ENCODE measurements around the gene SPATA13.

SPATA13 gene

GRCh38 chr13:24142453-24142852 is 18.1 kb upstream of the SPATA13 start:
- no peak for DNase-seq

- no peak for DNase-seq
Observed at GRCh38 chr13:24142886-24143285, 17.6 kb upstream of the SPATA13 start.

GRCh38 chr13:24145240-24145639 is 15.3 kb upstream of the SPATA13 start:
- DNase-seq, result no peak

GRCh38 chr13:24145674-24146073 is 14.8 kb upstream of the SPATA13 start:
- DNase-seq, result no peak

- DNase-seq, result no peak
Observed at GRCh38 chr13:24146961-24147569, 13.5 kb upstream of the SPATA13 start.

GRCh38 chr13:24147570-24147963 is 13.0 kb upstream of the SPATA13 start:
- no peak for DNase-seq

GRCh38 chr13:24148414-24149235 is 11.9 kb upstream of the SPATA13 start:
- peak; percentile 53 for DNase-seq

GRCh38 chr13:24149246-24150032 is 11.1 kb upstream of the SPATA13 start:
- DNase-seq, result no peak

- no peak for DNase-seq
Observed at GRCh38 chr13:24150572-24150971, 9.9 kb upstream of the SPATA13 start.

- DNase-seq, result no peak
Observed at GRCh38 chr13:24151864-24152263, 8.7 kb upstream of the SPATA13 start.

- no peak for DNase-seq
Observed at GRCh38 chr13:24152292-24153214, 8.0 kb upstream of the SPATA13 start.

GRCh38 chr13:24153347-24153746 is 7.2 kb upstream of the SPATA13 start:
- DNase-seq, result no peak

- no peak for DNase-seq
Observed at GRCh38 chr13:24153979-24154701, 6.4 kb upstream of the SPATA13 start.

GRCh38 chr13:24159357-24159756 is 1.2 kb upstream of the SPATA13 start:
- no peak for DNase-seq

- DNase-seq, result no peak
Observed at GRCh38 chr13:24161010-24161775, 673 bp downstream of the SPATA13 start.

- DNase-seq, result no peak
Observed at GRCh38 chr13:24161980-24162525, 1.5 kb downstream of the SPATA13 start.

GRCh38 chr13:24162604-24163003 is 2.1 kb downstream of the SPATA13 start:
- no peak for DNase-seq

- no peak for DNase-seq
Observed at GRCh38 chr13:24165746-24166145, 5.2 kb downstream of the SPATA13 start.

- no peak for DNase-seq
Observed at GRCh38 chr13:24166561-24166960, 6.0 kb downstream of the SPATA13 start.

GRCh38 chr13:24167666-24168391 is 7.3 kb downstream of the SPATA13 start:
- DNase-seq, result no peak

Data from NCI-H226 (cell line).